PC-9 (cell line): ENCODE data around the gene IGLL5. TPM values are rescaled to one million over a fixed set of nuclear protein-coding genes. Genes with fewer than 3 reads are reported as not detected.

Source experiments
- BruUV-seq: library from RNA; stranded (reverse); fragments of 400-500 nt; replicated peaks from 2 replicates; lab custom pipeline; 2021; lab: Mats Ljungman, UMichigan
- CTCF ChIA-PET: fragments of 300-600 bp; sonication (Branson Sonifier 250); formaldehyde crosslinking; loops from one replicate; lab custom pipeline; 2022; ENCODE audit warnings: antibody characterized with exemption; lab: Charles Lee
- POLR2A ChIA-PET: fragments of 300-600 bp; sonication (Branson Sonifier 250); formaldehyde crosslinking; loops from one replicate; lab custom pipeline; 2022; ENCODE audit warnings: antibody characterized with exemption; ENCODE audit not compliant: unreplicated experiment; lab: Charles Lee
- DNase-seq, 2 experiments: peaks; one replicate each; pipeline versions ENCODE4 v3.0.0 to v3.0.0-alpha.2; 2015 to 2022; ENCODE audit warnings: mixed read lengths in 1 of 2
- H2AFZ ChIP-seq: fragments of 200-600 bp; sonication (generic); 2 replicates; pipeline ENCODE4 v1.8.1; 2017; ENCODE audit warnings: antibody characterized with exemption
- H3F3A ChIP-seq: fragments of 200-600 bp; sonication (generic); 2 replicates; pipeline ENCODE4 v1.8.1; 2017; ENCODE audit warnings: antibody characterized with exemption, mild to moderate bottlenecking, low read depth; ENCODE audit not compliant: insufficient read depth
- H3K27ac ChIP-seq: fragments of 200-600 bp; sonication (generic); 2 replicates; pipeline ENCODE4 v1.6.1; 2016; ENCODE audit warnings: mixed run types
- H3K27me3 ChIP-seq: fragments of 200-600 bp; sonication (generic); 2 replicates; pipeline ENCODE4 v1.6.1; 2016; ENCODE audit warnings: low read depth, mixed run types; ENCODE audit not compliant: insufficient read depth
- H3K36me3 ChIP-seq: fragments of 200-600 bp; sonication (generic); 2 replicates; pipeline ENCODE4 v1.6.1; 2016; ENCODE audit warnings: low read depth, mixed run types
- H3K4me1 ChIP-seq: fragments of 200-600 bp; sonication (generic); replicated peaks from 2 replicates; pipeline ENCODE4 v1.6.1; 2016; ENCODE audit warnings: mixed run types; ENCODE audit not compliant: insufficient read depth
- H3K4me2 ChIP-seq: fragments of 200-600 bp; sonication (generic); 2 replicates; pipeline ENCODE4 v1.6.1; 2017; ENCODE audit warnings: mixed run types
- H3K4me3 ChIP-seq: fragments of 200-600 bp; sonication (generic); 2 replicates; pipeline ENCODE4 v1.6.1; 2016; ENCODE audit warnings: mixed run types
- H3K79me2 ChIP-seq: fragments of 200-600 bp; sonication (generic); 2 replicates; pipeline ENCODE4 v1.6.1; 2017; ENCODE audit warnings: low read depth, mixed run types
- H3K9me2 ChIP-seq: fragments of 200-600 bp; sonication (generic); 2 replicates; pipeline ENCODE4 v1.8.1; 2017; ENCODE audit warnings: mild to moderate bottlenecking; ENCODE audit not compliant: insufficient read depth
- H3K9me3 ChIP-seq: fragments of 200-600 bp; sonication (generic); 2 replicates; pipeline ENCODE4 v1.8.1; 2016; ENCODE audit warnings: low read depth; ENCODE audit not compliant: insufficient read depth
- H4K20me1 ChIP-seq: fragments of 200-600 bp; sonication (generic); 2 replicates; pipeline ENCODE4 v1.8.1; 2017; ENCODE audit not compliant: insufficient read depth
- CTCF ChIP-seq: fragments of 200-600 bp; sonication (generic); conservative IDR thresholded peaks from 2 replicates; pipeline ENCODE4 v1.6.1; 2017; ENCODE audit warnings: mixed run types, antibody characterized with exemption, mild to moderate bottlenecking, moderate library complexity
- EZH2 ChIP-seq: fragments of 200-600 bp; sonication (generic); IDR thresholded peaks from 2 replicates; pipeline ENCODE4 v1.8.0; 2017; ENCODE audit warnings: antibody characterized with exemption, low read depth
- intact Hi-C: fragments of 100-400 bp; cut with micrococcal nuclease; formaldehyde crosslinking; loops from one replicate; pipeline ENCODE4 v1.10.0; 2022; ENCODE audit not compliant: unreplicated experiment
- total RNA-seq: library from RNA; stranded (reverse); gene quantifications from 2 replicates; pipeline ENCODE4 v1.2.3, GENCODE V29; 2021

The IGLL5 gene
- total RNA-seq, 1 experiment from 2014 or later, result not detected

GRCh38 chr22:22891139-22891621, 3.6 kb downstream of the IGLL5 start:
- Histone ChIP-seq H3K36me3 (no peaks in the 10 kb centered on the region), H2AFZ (no peak overlapping the region), H3K4me2 (no peak overlapping the region), H3K9me2 (no peaks in the 10 kb centered on the region), H3K9me3 (no peaks in the 10 kb centered on the region), H4K20me1 (no peaks in the 10 kb centered on the region), H3K79me2 (no peaks in the 10 kb centered on the region), H3F3A (no peaks in the 10 kb centered on the region), H3K4me1 (no peaks in the 10 kb centered on the region), H3K4me3 (no peak overlapping the region), H3K27ac (no peak overlapping the region), H3K27me3 (peaks cover 94% of the 10 kb centered on the region)
- POLR2A ChIA-PET, result no interaction called here
- BruUV-seq, result no TSS peak
- DNase-seq, result no peak
- CTCF ChIA-PET, result no interaction called here
- intact Hi-C loops, result no loop called here
- no peak for TF ChIP-seq CTCF
- TF ChIP-seq EZH2, result no peak

GRCh38 chr22:22892096-22893052, 4.8 kb downstream of the IGLL5 start:
- H3K4me2 ChIP-seq, result no peak overlapping the region
- H3K27me3 ChIP-seq, result peaks cover 95% of the 10 kb centered on the region
- intact Hi-C loops, result no loop called here
- no peak for DNase-seq
- ChIA-PET POLR2A (no interaction called here), CTCF (no interaction called here)
- no peaks in the 10 kb centered on the region for H3K9me3 ChIP-seq
- TF ChIP-seq CTCF (no peak), EZH2 (no peak)
- no peaks in the 10 kb centered on the region for H4K20me1 ChIP-seq
- H3F3A ChIP-seq, result no peaks in the 10 kb centered on the region
- H2AFZ ChIP-seq, result no peak overlapping the region
- no TSS peak for BruUV-seq
- no peaks in the 10 kb centered on the region for H3K9me2 ChIP-seq
- H3K4me3 ChIP-seq, result no peak overlapping the region
- no peaks in the 10 kb centered on the region for H3K4me1 ChIP-seq
- H3K36me3 ChIP-seq, result no peaks in the 10 kb centered on the region
- no peaks in the 10 kb centered on the region for H3K79me2 ChIP-seq
- no peak overlapping the region for H3K27ac ChIP-seq

- H3K9me2 ChIP-seq, result no peaks in the 10 kb centered on the region
- H3F3A ChIP-seq, result no peaks in the 10 kb centered on the region
- no TSS peak for BruUV-seq
- H3K36me3 ChIP-seq, result no peaks in the 10 kb centered on the region
- CTCF ChIA-PET, result no interaction called here
- H3K79me2 ChIP-seq, result no peaks in the 10 kb centered on the region
- no peaks in the 10 kb centered on the region for H4K20me1 ChIP-seq
- H3K4me1 ChIP-seq, result no peaks in the 10 kb centered on the region
- intact Hi-C loops, result no loop called here
- POLR2A ChIA-PET, result no interaction called here
- no peak for DNase-seq
- no peak overlapping the region for H3K4me3 ChIP-seq
- no peaks in the 10 kb centered on the region for H3K9me3 ChIP-seq
- H3K27me3 ChIP-seq, result peaks cover 94% of the 10 kb centered on the region
- H3K27ac ChIP-seq, result no peak overlapping the region
- no peak for TF ChIP-seq CTCF
- TF ChIP-seq EZH2, result no peak
- no peak overlapping the region for H3K4me2 ChIP-seq
- H2AFZ ChIP-seq, result no peak overlapping the region
Measured at GRCh38 chr22:22893077-22893805, 5.6 kb downstream of the IGLL5 start.
